GM12878 (cell line): ENCODE data around the gene ATAD2B. TPM values are rescaled to one million over a fixed set of nuclear protein-coding genes. Genes with fewer than 3 reads are reported as not detected.

Source experiments
- ATAC-seq: fragments of 200-7000 bp; cut with Tn5 transposase; 3 replicates; pipeline ENCODE4 v1.9.1; 2020; ENCODE audit warnings: mild to moderate bottlenecking, moderate library complexity
- BruUV-seq: library from RNA; stranded (reverse); fragments of 400-500 nt; replicated peaks from 2 replicates; lab custom pipeline; 2021; lab: Mats Ljungman, UMichigan
- CTCF ChIA-PET: fragments of 300-600 bp; sonication (Branson Sonifier 250); formaldehyde crosslinking; extraction: SDS; loops from one replicate; lab custom pipeline; 2021; ENCODE audit warnings: inconsistent platforms; lab: Yijun Ruan, JAX
- POLR2A ChIA-PET: fragments of 350-600 bp; formaldehyde crosslinking; extraction: SDS; loops from one replicate; lab custom pipeline; 2021; ENCODE audit warnings: inconsistent platforms; lab: Charles Lee
- RAD21 ChIA-PET: fragments of 300-600 bp; sonication (Branson Sonifier 250); formaldehyde crosslinking; loops from one replicate; lab custom pipeline; 2023; ENCODE audit warnings: antibody characterized with exemption; ENCODE audit not compliant: unreplicated experiment; lab: Charles Lee
- SMC1A ChIA-PET: fragments of 300-600 bp; sonication (Branson Sonifier 250); formaldehyde crosslinking; loops from one replicate; lab custom pipeline; 2023; ENCODE audit not compliant: unreplicated experiment, uncharacterized antibody; lab: Charles Lee
- DNase-seq: peaks from one replicate; pipeline ENCODE4 v3.0.0-alpha.2; 2011; ENCODE audit warnings: low read depth, low spot score
- FAIRE-seq: peaks from 3 replicates; lab custom pipeline; 2011; peaks lifted over from hg19 to GRCh38; lab: Jason Lieb, UNC
- H2AFZ ChIP-seq: 2 replicates; pipeline ENCODE4 v1.6.0; 2011; ENCODE audit warnings: low read depth, low read length, control low read depth; ENCODE audit not compliant: control insufficient read depth
- H3K27ac ChIP-seq: 2 replicates; pipeline ENCODE4 v1.5.1; 2011; ENCODE audit warnings: control low read depth; ENCODE audit not compliant: control insufficient read depth, insufficient read depth
- H3K27me3 ChIP-seq, 2 experiments: replicated peaks in 1 of 2; 2 replicates each; pipeline versions ENCODE4 v1.6.0 to v1.6.1; 2011; ENCODE audit warnings: low read length in 1 of 2; ENCODE audit not compliant: control insufficient read depth in 2 of 2, insufficient read depth in 2 of 2
- H3K36me3 ChIP-seq, 2 experiments: 2 replicates each; pipeline ENCODE4 v1.5.1; 2011; ENCODE audit warnings: low read length in 1 of 2; ENCODE audit not compliant: control insufficient read depth in 2 of 2, insufficient read depth in 2 of 2
- H3K4me1 ChIP-seq: 2 replicates; pipeline ENCODE4 v1.6.1; 2011; ENCODE audit warnings: mild to moderate bottlenecking, low read length, moderate library complexity, mixed read lengths; ENCODE audit not compliant: control insufficient read depth, insufficient read depth
- H3K4me2 ChIP-seq: 2 replicates; pipeline ENCODE4 v1.6.0; 2011; ENCODE audit warnings: control low read depth; ENCODE audit not compliant: control insufficient read depth, insufficient read depth
- H3K4me3 ChIP-seq: fragments of 200-600 bp; sonication (generic); 2 replicates; pipeline ENCODE4 v1.5.1; 2016
- H3K79me2 ChIP-seq: 2 replicates; pipeline ENCODE4 v1.6.0; 2011; ENCODE audit warnings: low read length; ENCODE audit not compliant: control insufficient read depth, insufficient read depth
- H3K9ac ChIP-seq: 2 replicates; pipeline ENCODE4 v1.8.0; 2011; ENCODE audit warnings: low read length, control low read depth, mixed read lengths; ENCODE audit not compliant: control insufficient read depth, insufficient read depth
- H3K9me3 ChIP-seq: replicated peaks from 3 replicates; pipeline ENCODE4 v1.5.1; 2011; ENCODE audit warnings: mild to moderate bottlenecking, low read length; ENCODE audit not compliant: control insufficient read depth, insufficient read depth
- H4K20me1 ChIP-seq: 2 replicates; pipeline ENCODE4 v1.6.0; 2011; ENCODE audit not compliant: control insufficient read depth, insufficient read depth
- KDM1A ChIP-seq: fragments of 200-600 bp; sonication (generic); IDR thresholded peaks from 2 replicates; pipeline ENCODE4 v1.6.1; 2016; ENCODE audit warnings: borderline replicate concordance
- NR2C2 ChIP-seq: IDR thresholded peaks from 2 replicates; pipeline ENCODE4 v1.6.1; 2011; ENCODE audit warnings: borderline replicate concordance, low read depth; ENCODE audit not compliant: control insufficient read depth, insufficient read length
- SPI1 ChIP-seq: IDR thresholded peaks from 2 replicates; pipeline ENCODE4 v1.6.1; 2011; ENCODE audit warnings: low read depth, mild to moderate bottlenecking, low read length, moderate library complexity, borderline replicate concordance; ENCODE audit not compliant: insufficient read depth
- SUPT20H ChIP-seq: IDR thresholded peaks from 2 replicates; pipeline ENCODE4 v1.6.1; 2011; ENCODE audit warnings: low read depth, mild to moderate bottlenecking, low read length, moderate library complexity, borderline replicate concordance; ENCODE audit not compliant: control insufficient read depth
- ZNF274 ChIP-seq: IDR thresholded peaks from one replicate; pipeline ENCODE4 v1.8.0; 2011; ENCODE audit not compliant: insufficient read length, insufficient read depth
- WGBS: methylation state at CpG from one replicate; pipeline ENCODE4 v1.1.6; 2016; ENCODE audit warnings: low lambda C conversion rate; ENCODE audit not compliant: insufficient replicate concordance, insufficient coverage; ENCODE audit errors: missing lambda C conversion rate; 5-methylcytosine and 5-hydroxymethylcytosine counted together
- in situ Hi-C: fragments of 300-500 bp; cut with MboI; formaldehyde crosslinking; loops from 9 replicates; pipeline ENCODE4 v1.14.3; 2018; ENCODE audit warnings: mixed read lengths
- intact Hi-C: fragments of 100-400 bp; cut with micrococcal nuclease; formaldehyde crosslinking; loops from one replicate; pipeline ENCODE4 v1.14.2; 2022; ENCODE audit not compliant: unreplicated experiment
- polyA plus RNA-seq, 11 experiments: library from polyadenylated mRNA; depleted of rRNA in 4 of 11; unstranded in 6 of 11; stranded (reverse) in 5 of 11; fragments of >200 nt; fragmentation: Nextera tagmentation in 4 of 11; fragmentation: Illumina TruSeq in 1 of 11; extraction: Ambion mirVana in 4 of 11; extraction: Trizol in 1 of 11; gene quantifications; 1 replicate in 1 of 11; 2 replicates in 10 of 11; pipeline versions ENCODE4 v1.2.1 to v1.2.3, GENCODE V29; 2011 to 2016; ENCODE audit warnings: inconsistent platforms in 2 of 11, missing spikeins in 2 of 11, low read depth in 1 of 11
- total RNA-seq, 4 experiments: library from RNA; depleted of rRNA in 3 of 4; stranded (reverse); fragments of >200 nt in 3 of 4; fragmentation: Illumina TruSeq in 1 of 4; extraction: Trizol in 1 of 4; gene quantifications; 2 replicates each; pipeline versions ENCODE4 v1.2.1 to v1.2.3, GENCODE V29; 2013 to 2021
- TF ChIP-seq, protein P1 (sequence below): fragments of 450-650 bp; IDR thresholded peaks from 2 replicates; pipeline ENCODE4 v1.6.1; 2016; ENCODE audit warnings: mild to moderate bottlenecking, moderate library complexity, borderline replicate concordance
- TF ChIP-seq, protein P2 (sequence below): fragments of 150-350 bp; IDR thresholded peaks from 2 replicates; pipeline ENCODE4 v1.6.1; 2016; ENCODE audit warnings: low read depth, low read length

The ATAD2B gene
- total and polyA plus RNA-seq, 10 of the 15 experiments (the other 5 are each of a cell fraction or from before 2014, with no cell fraction given), result 3.6 to 29.9 (median 16.8) TPM

DNA sequence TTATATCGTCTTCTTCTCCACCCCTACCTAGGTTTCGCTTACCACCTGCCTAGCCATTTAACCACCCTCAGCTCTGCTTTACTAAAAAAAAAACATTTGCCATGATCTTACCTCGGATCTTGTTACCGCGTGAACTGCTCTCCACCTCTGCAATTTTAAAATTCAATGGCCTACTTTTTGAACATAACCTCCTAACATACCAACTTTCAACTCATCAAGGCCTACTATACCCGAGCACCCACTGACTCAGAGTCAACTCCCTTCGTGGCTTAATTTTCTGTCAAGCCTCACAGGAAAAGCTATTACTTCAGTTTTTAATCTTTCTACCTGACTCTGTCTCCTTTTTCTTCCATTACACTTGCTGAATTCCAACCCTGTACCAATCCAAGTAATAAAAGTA lies 55.7 kb downstream of the ATAD2B start:
- WGBS, result 95% methylated on average over 7 of the region's 7 CpGs
- BruUV-seq, result TSS peak; percentile 50
- Histone ChIP-seq H3K27me3 (no peaks in the 10 kb centered on the region), H3K36me3 (peaks cover 5 to 17% of the 10 kb centered on the region in 2 experiments), H3K4me2 (no peak overlapping the region), H3K4me1 (no peaks in the 10 kb centered on the region), H2AFZ (no peak overlapping the region), H3K4me3 (no peak overlapping the region), H3K79me2 (no peaks in the 10 kb centered on the region), H3K9ac (no peak overlapping the region), H3K27ac (no peak overlapping the region), H4K20me1 (no peaks in the 10 kb centered on the region), H3K9me3 (no peaks in the 10 kb centered on the region)
- TF ChIP-seq SUPT20H (no peak), SPI1 (no peak), NR2C2 (no peak), ZNF274 (no peak), KDM1A (no peak)
- TF ChIP-seq, protein P1, sequence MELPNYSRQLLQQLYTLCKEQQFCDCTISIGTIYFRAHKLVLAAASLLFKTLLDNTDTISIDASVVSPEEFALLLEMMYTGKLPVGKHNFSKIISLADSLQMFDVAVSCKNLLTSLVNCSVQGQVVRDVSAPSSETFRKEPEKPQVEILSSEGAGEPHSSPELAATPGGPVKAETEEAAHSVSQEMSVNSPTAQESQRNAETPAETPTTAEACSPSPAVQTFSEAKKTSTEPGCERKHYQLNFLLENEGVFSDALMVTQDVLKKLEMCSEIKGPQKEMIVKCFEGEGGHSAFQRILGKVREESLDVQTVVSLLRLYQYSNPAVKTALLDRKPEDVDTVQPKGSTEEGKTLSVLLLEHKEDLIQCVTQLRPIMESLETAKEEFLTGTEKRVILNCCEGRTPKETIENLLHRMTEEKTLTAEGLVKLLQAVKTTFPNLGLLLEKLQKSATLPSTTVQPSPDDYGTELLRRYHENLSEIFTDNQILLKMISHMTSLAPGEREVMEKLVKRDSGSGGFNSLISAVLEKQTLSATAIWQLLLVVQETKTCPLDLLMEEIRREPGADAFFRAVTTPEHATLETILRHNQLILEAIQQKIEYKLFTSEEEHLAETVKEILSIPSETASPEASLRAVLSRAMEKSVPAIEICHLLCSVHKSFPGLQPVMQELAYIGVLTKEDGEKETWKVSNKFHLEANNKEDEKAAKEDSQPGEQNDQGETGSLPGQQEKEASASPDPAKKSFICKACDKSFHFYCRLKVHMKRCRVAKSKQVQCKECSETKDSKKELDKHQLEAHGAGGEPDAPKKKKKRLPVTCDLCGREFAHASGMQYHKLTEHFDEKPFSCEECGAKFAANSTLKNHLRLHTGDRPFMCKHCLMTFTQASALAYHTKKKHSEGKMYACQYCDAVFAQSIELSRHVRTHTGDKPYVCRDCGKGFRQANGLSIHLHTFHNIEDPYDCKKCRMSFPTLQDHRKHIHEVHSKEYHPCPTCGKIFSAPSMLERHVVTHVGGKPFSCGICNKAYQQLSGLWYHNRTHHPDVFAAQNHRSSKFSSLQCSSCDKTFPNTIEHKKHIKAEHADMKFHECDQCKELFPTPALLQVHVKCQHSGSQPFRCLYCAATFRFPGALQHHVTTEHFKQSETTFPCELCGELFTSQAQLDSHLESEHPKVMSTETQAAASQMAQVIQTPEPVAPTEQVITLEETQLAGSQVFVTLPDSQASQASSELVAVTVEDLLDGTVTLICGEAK, result no peak
- TF ChIP-seq, protein P2, sequence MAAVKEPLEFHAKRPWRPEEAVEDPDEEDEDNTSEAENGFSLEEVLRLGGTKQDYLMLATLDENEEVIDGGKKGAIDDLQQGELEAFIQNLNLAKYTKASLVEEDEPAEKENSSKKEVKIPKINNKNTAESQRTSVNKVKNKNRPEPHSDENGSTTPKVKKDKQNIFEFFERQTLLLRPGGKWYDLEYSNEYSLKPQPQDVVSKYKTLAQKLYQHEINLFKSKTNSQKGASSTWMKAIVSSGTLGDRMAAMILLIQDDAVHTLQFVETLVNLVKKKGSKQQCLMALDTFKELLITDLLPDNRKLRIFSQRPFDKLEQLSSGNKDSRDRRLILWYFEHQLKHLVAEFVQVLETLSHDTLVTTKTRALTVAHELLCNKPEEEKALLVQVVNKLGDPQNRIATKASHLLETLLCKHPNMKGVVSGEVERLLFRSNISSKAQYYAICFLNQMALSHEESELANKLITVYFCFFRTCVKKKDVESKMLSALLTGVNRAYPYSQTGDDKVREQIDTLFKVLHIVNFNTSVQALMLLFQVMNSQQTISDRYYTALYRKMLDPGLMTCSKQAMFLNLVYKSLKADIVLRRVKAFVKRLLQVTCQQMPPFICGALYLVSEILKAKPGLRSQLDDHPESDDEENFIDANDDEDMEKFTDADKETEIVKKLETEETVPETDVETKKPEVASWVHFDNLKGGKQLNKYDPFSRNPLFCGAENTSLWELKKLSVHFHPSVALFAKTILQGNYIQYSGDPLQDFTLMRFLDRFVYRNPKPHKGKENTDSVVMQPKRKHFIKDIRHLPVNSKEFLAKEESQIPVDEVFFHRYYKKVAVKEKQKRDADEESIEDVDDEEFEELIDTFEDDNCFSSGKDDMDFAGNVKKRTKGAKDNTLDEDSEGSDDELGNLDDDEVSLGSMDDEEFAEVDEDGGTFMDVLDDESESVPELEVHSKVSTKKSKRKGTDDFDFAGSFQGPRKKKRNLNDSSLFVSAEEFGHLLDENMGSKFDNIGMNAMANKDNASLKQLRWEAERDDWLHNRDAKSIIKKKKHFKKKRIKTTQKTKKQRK, result no peak
- intact Hi-C loops (no loop called here), in situ Hi-C loops (no loop called here)
- ChIA-PET RAD21 (no interaction called here), CTCF (no interaction called here), SMC1A (no interaction called here), POLR2A (no interaction called here)
- DNase-seq (no peak), FAIRE-seq (no peak), ATAC-seq (no peak)
